NCI-H82 treated with DMSO at 0.1 percent for 48 hours (cell line): ENCODE results near the gene PLPP2.

ENCODE experiments used
- DNase-seq: peaks from one replicate; lab custom pipeline; 2025; ENCODE audit not compliant: unreplicated experiment; lab: John Stamatoyannopoulos, UW

Gene PLPP2

DNA sequence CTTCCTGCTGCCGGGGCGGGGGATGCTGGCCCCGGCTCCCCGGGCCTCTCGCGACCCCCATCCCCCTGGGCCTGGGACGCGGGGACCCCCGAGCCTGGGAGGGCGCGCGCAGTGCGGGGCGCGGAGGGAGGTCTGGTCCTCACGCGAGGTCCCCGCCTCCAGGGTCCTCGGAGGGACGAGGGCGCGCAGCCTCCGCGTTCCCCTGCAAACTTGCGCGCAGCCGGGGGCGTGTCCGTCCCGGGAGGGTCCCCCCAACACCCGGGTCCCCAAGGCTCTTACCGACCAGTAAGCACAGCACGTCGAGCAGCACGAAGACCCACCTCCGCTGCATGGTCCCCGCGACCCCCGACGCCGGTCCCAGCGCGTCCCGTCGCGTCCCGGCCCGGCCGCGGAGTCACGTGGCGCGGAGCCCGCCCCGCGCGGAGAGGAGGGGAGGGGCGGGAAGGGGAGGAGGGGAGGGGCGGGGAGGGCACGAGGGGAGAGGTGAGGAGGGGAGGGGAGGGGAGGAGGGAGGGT lies at the start of gene PLPP2:
Gene PLPP2 (minus strand): TSS at position 398 of the 516 bp plus-strand sequence. CDS start 67 bp downstream, at position 331.
- no peak for DNase-seq

- no peak for DNase-seq
These were observed 49.6 kb upstream of the PLPP2 start for GRCh38 chr19:340620-341385.

- no peak for DNase-seq
These were observed 48.2 kb upstream of the PLPP2 start for GRCh38 chr19:339262-339887.

DNA sequence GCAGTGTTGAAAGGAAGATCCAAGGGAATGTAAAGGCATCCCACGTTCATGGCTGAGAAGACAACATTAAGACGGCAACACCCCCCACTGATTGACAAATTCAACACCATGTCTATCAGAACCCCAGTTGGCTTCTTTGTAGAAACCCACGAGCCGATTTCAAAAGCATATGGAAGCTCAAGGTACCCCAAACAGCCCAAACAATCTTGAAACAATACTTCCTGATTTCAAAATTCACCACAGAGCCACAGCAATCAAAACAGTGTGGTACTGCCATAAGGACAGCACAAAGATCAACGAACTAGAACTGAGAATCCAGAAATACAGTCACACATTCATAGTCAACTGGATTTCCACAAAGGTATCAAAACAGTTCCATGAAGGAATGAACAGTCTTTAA lies 47.2 kb upstream of the PLPP2 start:
- no peak for DNase-seq

DNA sequence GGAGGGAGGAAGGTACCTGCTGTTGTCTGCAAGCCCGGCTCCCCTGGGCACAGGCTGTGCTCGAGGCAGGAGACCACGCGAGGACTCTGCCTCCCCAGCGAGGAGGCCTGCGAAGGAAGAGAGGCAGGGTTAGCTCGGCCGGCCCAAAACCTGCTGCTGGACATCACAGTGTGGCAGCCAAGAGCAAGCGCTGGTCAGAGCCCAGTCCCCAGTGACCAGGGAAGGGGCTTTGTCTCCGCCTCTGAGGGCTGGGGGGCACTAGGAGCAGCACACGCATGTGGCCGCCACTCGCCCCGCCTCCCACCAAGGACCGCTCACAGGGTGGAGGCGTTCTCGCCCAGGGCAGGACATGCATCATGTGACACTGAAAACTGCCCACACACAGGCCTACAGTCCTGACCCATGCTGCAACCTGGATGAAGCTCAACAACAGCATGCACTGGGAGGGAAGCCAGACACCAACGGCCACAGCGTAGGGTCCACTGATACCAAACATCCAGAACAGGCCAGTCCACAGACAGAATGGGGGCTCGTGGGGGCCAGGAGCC lies 44.9 kb upstream of the PLPP2 start:
- DNase-seq: no peak

DNA sequence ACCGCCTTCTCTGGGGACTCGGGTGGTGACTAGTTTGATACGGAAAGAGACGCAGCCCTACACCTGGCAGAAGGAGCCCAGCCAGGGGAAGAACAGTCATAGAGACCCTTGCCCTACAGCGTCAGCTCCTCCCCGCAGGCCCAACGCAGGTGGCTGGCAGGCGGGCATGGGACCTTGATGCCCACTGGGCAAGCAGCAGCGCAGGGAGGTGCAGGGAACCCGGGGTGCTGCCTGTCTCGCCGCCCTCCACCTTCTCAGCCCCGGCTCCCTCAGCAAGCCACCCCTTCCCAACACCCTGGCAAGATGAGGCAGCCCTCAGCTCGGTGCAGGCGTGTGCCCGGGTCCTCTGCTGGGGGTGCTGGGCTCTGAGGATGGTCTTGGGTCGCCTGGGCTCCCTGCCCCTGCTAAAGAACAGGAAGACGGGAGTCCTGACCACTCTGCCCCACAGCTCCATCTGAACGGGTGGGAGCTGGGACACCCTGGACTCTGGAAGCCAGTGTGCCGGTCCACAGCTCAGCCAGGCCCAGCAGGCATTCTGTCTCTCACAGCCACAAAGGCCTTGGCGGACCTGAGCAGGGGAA lies 44.4 kb upstream of the PLPP2 start:
- no peak for DNase-seq

GRCh38 chr19:335072-335471 lies 43.9 kb upstream of the PLPP2 start:
- DNase-seq: no peak

DNA sequence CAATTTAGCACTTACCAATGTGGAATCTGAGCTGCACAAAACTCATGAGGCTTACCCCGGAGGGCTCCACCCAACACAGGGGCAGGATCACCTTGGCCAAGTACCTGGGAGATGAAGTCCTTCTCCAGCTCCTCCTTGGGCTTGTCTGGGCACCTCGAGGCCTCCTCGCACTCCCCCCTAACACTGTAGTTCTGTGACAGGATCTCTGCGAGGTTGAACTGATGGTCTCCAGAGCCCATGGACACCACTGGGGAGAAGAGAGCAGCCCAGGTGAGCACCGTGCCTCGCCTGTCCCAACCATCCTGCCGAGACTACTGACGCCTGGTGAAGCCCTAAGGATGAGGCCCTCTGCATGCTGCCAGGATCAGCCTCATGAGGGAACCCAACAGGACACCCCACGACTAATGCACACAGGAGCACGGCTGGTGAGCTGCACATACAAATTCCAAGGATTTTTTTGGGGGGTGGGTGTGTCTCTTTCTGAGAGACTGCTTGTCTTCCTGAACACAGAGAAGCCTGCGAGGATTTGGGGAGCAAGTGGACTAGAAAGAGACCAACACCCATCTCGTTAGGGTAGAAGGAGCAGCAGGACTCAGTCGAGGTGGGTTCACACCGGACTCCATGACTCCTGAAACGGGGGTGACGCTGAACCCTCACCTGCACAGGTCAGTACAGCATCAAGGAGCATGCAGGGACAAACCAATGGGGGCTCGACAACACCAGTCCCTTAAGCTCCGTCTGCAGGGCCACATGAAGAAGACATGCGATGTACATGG lies 43.3 kb upstream of the PLPP2 start:
- DNase-seq: no peak

DNA sequence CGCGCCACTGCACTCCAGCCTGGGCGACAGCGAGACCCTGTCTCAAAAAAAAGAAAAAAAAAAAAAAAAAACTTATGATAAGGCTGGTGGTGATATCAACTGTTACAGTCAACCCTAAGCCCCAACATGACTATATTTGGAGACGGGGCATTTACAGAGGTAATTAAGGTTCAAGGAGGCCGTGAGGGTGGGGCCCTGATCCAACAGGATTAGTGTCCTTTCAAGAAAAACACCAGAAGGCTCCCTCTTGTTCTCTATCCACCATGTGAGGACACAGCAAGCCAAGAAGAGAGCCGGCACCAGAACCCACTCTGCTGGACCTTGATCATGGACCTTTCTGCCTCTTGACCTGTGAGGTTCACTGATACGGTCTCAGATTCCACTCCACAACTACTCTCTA lies 39.3 kb upstream of the PLPP2 start:
- DNase-seq: no peak

GRCh38 chr19:329876-330275 lies 38.7 kb upstream of the PLPP2 start:
- DNase-seq: no peak

DNA sequence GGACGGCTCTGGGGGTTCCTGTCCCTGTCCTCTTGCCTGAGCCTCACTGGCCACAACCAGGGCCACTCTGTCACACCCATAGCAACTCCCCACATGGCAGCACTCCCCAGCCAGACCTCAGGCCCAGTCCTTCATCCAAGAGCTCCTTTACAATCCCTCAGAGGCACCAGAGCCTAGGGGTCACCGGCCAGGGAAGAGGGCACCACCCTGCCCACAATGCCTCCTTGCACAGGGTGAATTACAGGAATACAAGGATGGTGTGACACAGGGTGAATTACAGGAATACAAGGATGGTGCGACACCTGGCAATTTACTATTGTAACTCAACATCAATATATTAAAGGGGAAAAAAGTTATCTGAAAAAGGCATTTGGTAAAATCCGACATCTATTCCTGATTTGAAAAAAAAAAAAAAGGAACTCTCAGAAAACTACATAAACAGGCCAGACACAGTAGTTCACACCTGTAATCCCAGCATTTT lies 36.9 kb upstream of the PLPP2 start:
- no peak for DNase-seq

DNA sequence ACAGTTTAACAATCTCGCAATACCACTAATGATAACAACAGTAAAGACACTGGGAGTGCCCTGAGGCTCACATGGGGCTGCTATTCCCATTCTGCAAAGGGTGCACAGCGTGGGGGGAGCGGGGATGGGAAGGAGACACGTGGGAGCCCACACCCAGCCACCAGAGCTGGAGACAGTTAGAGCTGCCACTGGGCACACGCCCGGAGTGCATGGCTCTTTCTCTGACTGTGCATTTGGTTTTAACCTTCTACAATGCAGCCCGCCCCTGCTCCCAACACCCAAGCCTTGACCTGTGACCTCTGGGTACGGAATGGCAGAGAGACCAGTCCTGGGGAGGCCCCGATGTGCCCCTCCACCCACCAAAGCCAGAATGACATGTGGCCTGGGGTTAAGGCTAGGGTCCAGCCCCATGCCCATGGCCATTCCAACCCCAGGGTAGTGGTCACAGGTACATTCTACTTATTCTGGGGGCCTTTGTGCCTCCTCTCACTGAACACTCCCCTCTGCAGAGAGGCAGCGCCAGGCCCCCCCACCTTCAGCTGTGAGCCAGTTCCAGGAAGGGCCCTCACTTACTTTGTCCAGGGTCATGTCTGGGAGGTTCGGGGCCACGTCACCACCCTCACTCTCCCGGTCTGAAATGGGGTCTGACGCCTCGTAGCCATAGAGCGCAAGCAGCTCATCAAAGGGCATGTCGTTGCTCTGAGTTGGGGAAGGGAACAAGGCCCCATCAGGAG lies 36.3 kb upstream of the PLPP2 start:
- DNase-seq: no peak

DNA sequence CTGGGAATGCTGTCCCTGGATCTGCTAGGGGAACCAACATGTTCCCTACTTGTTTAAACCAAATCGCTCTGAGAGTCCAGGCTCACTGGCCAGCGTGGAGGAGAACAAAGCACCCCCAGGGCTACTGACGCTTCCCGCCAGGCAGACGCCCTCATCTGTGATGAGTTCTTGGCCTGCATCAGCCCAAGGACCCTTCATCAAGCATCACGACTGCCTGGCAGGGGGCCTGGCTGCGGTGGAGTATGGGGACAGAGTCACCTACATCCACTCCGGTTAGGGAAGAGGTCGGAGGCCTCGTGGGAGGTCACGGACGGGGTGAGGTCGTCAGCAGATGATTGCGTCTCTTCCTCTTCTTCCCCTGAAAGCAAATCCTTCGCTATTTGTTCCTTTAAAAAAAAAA lies 35.7 kb upstream of the PLPP2 start:
- no peak for DNase-seq

GRCh38 chr19:325937-326565 lies 34.8 kb upstream of the PLPP2 start:
- DNase-seq: no peak

- no peak for DNase-seq
These were observed 34.2 kb upstream of the PLPP2 start for GRCh38 chr19:325173-325936.

- DNase-seq: no peak
These were observed 33.5 kb upstream of the PLPP2 start for GRCh38 chr19:324716-325115.

DNA sequence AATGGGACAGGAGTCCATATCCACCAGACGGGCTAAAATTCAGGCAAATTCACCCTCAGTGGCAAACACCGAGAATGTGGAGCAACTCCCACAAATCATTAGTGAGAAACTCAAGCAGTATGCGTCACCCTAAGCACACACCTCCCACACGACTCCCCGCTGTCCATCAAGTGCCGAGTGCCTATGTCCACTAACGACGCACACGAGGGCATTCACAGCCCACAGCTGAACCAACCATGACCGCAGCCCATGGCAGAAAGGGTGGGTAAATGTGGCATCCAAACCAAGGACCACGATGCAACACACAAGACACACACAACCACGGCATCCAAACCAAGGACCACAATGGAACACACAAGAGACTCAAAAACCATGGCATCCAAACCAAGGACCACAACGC lies 31.4 kb upstream of the PLPP2 start:
- DNase-seq: no peak

GRCh38 chr19:318509-318774 lies 27.2 kb upstream of the PLPP2 start:
- DNase-seq: no peak

DNA sequence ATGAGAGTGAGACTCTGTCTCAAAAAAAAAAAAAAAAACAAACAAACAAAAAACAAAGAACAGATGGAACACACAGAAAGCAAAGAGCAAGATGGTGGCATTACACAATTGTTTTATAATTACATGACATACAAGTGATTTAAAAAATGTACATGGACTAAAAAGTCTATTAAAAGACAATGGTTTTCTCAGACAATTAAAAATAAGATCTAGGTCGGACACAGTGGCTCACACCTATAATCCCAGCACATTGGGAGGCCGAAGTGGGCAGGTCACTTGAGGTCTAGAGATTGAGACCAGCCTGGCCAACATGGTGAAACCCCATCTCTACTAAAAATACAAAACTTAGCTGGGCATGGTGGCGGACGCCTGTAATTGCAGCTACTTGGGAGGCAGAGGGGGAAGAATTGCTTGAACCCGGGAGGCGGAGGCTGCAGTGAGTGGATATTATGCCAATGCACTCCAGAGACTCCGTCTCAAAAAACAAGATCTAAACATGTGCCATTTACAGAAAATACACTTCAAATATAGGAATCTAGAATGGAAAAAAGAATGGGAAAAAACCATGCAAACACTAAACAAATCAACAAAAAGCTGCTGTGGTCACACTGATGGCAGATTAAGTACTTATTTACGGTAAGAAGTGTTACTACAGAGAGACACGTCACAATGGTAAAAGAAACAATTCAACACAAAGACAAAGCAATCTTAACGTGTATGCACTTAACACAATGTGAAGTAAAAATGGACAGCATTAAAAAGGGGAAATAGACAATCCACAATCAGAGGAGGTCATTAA lies 26.7 kb upstream of the PLPP2 start:
- DNase-seq: no peak
